Spleen (tissue), 11 donors: ENCODE results near the gene GBA2. TPM values are rescaled to one million over a fixed set of nuclear protein-coding genes. Genes with fewer than 3 reads are reported as not detected.

ENCODE experiments used
- DNase-seq: peaks from one replicate; pipeline ENCODE4 v3.0.0-alpha.2; 2020
- H3K27ac ChIP-seq, 8 donors: fragments of 200-600 bp; sonication (generic) in 7 of 8; 1 replicate in 4 of 8; 2 replicates in 4 of 8; pipeline versions ENCODE4 v1.5.0 to v1.8.0; 2016 to 2021; ENCODE audit warnings: inconsistent platforms in 4 of 8, mild to moderate bottlenecking in 4 of 8, moderate library complexity in 1 of 8
- H3K27me3 ChIP-seq, 7 donors: fragments of 200-600 bp; sonication (generic) in 6 of 7; replicated peaks in 1 of 7; 1 replicate in 4 of 7; 2 replicates in 3 of 7; pipeline versions ENCODE4 v1.5.0 to v1.8.0; 2016 to 2021; ENCODE audit warnings: inconsistent platforms in 3 of 7, mild to moderate bottlenecking in 1 of 7
- H3K36me3 ChIP-seq, 6 donors: fragments of 200-600 bp; sonication (generic) in 5 of 6; 1 replicate in 4 of 6; 2 replicates in 2 of 6; pipeline versions ENCODE4 v1.5.0 to v1.8.0; 2016 to 2021; ENCODE audit warnings: inconsistent platforms in 2 of 6
- H3K4me1 ChIP-seq, 6 donors: fragments of 200-600 bp; sonication (generic) in 5 of 6; 1 replicate in 3 of 6; 2 replicates in 3 of 6; pipeline versions ENCODE4 v1.5.0 to v1.8.0; 2016 to 2021; ENCODE audit warnings: inconsistent platforms in 3 of 6
- H3K4me3 ChIP-seq, 8 donors: fragments of 200-600 bp; sonication (generic) in 7 of 8; 1 replicate in 4 of 8; 2 replicates in 4 of 8; pipeline versions ENCODE4 v1.5.0 to v1.8.0; 2016 to 2021; ENCODE audit warnings: inconsistent platforms in 4 of 8, mild to moderate bottlenecking in 4 of 8, moderate library complexity in 2 of 8
- H3K9me3 ChIP-seq, 8 donors: fragments of 200-600 bp; sonication (generic) in 7 of 8; 1 replicate in 4 of 8; 2 replicates in 4 of 8; pipeline versions ENCODE4 v1.5.0 to v1.8.0; 2016 to 2021; ENCODE audit warnings: inconsistent platforms in 4 of 8
- CTCF ChIP-seq, 11 experiments: fragments of 200-600 bp in 7 of 11; fragments of 450-650 bp in 4 of 11; sonication (generic) in 4 of 11; IDR thresholded peaks in 8 of 11; conservative IDR thresholded peaks in 3 of 11; 1 replicate in 7 of 11; 2 replicates in 4 of 11; pipeline versions ENCODE4 v1.4.0 to v1.8.0; 2016 to 2021; ENCODE audit warnings: antibody characterized with exemption in 11 of 11, inconsistent platforms in 4 of 11, mild to moderate bottlenecking in 1 of 11
- POLR2A ChIP-seq, 3 donors: fragments of 450-650 bp; IDR thresholded peaks; one replicate each; pipeline ENCODE4 v1.5.1; 2017; ENCODE audit warnings: antibody characterized with exemption in 3 of 3, mild to moderate bottlenecking in 1 of 3
- POLR2AphosphoS5 ChIP-seq, 3 donors: sonication (generic); formaldehyde crosslinking; IDR thresholded peaks; one replicate each; pipeline ENCODE4 v1.5.1; 2017; ENCODE audit warnings: antibody characterized with exemption in 3 of 3
- WGBS, 5 donors: extraction: QIAGEN DNeasy Blood & Tissue Kit in 3 of 5; methylation state at CpG; one replicate each; pipeline versions ENCODE4 v1.1.5 to v1.1.7; 2013 to 2018; 5-methylcytosine and 5-hydroxymethylcytosine counted together
- intact Hi-C: fragments of 100-400 bp; cut with DNase I; formaldehyde crosslinking; loops from one replicate; pipeline ENCODE4 v1.15.0; 2023; ENCODE audit warnings: low total_unique reads
- polyA plus RNA-seq, 3 donors: library from polyadenylated mRNA; stranded (reverse); fragments of 200-250 nt; gene quantifications; one replicate each; pipeline ENCODE4 v1.2.1, GENCODE V29; 2013
- total RNA-seq, 7 donors: library from RNA; depleted of rRNA in 3 of 7; stranded (reverse); fragments of >200 nt in 3 of 7; fragmentation: NEBNext Ultra II Directional in 4 of 7; extraction: Animal tissue kit (Norgen Biotek cat#: 25700) in 4 of 7; gene quantifications; one replicate each; pipeline versions ENCODE4 v1.1.0 to v1.2.1, GENCODE V29; 2016 to 2021
- donor health status: healthy with polysubstance abuse.
- donor health status: DM: no; HTN: no; CAD: no; lungs with moderate emphysema.
- donor health status: DM: no; HTN: no; CAD: no.
- donor health status: Bipolar disorder and iron deficiency.
- donor health status: healthy.
- donor health status: DM: no; HTN: no; CAD: no.
- donor health status: DM: yes; HTN: yes; CAD: no.

GBA2 gene
- total and polyA plus RNA-seq, 10 donors, result 22.8 to 111 (median 73.1) TPM

DNA sequence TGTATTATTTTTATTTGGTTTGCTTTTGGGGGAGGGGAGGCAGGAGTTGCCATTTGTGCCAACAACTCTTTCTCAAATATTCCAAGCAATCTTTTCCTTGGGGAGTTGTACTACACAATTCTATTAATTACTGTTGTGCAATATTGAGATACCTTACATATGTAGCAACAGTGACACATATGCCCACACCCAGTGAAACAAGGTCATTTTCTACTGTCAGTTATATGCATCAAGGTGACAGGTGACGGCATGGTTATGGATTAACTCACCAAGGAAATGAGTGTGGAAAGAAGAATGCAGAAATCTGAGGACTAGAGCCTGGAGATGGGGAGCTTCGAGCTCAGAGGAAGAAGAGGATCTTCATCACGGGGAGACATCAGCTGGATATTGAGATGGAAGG is 22.9 kb upstream of the GBA2 start:
- intact Hi-C loops, result no loop called here
- Histone ChIP-seq H3K36me3 (peaks cover 0 to 5% (median 0%) of the 10 kb centered on the region in 6 donors), H3K4me3 (no peak overlapping the region), H3K9me3 (no peaks in the 10 kb centered on the region), H3K27ac (peak overlapping the region in 1 of 8 donors; percentile 48), H3K4me1 (peaks cover 9 to 43% (median 34%) of the 10 kb centered on the region in 6 donors), H3K27me3 (no peaks in the 10 kb centered on the region)
- TF ChIP-seq POLR2A (IDR thresholded peaks at IDR 0.05), result no peak
- no peak for TF ChIP-seq POLR2AphosphoS5 (IDR thresholded peaks at IDR 0.05)
- no peak for TF ChIP-seq CTCF (IDR thresholded peaks at IDR 0.05 in 8 of 11, conservative IDR thresholded peaks at IDR 0.05 in 3 of 11)
- 59 to 81% (median 71%) methylated on average over 3 of the region's 3 CpGs for WGBS, 5 donors
- no peak for DNase-seq

- peak overlapping the region in 6 of 8 donors; percentile 13 to 63 (median 48) for H3K27ac ChIP-seq
Measured at GRCh38 chr9:35771534-35771933, 22.5 kb upstream of the GBA2 start.

GRCh38 chr9:35771075-35771433 is 22.0 kb upstream of the GBA2 start:
- H3K27me3 ChIP-seq, result no peaks in the 10 kb centered on the region
- H3K4me3 ChIP-seq, result no peak overlapping the region
- intact Hi-C loops, result no loop called here
- peaks cover 0 to 5% (median 0%) of the 10 kb centered on the region in 6 donors for H3K36me3 ChIP-seq
- H3K9me3 ChIP-seq, result no peaks in the 10 kb centered on the region
- TF ChIP-seq POLR2A (IDR thresholded peaks at IDR 0.05) (no peak), POLR2AphosphoS5 (IDR thresholded peaks at IDR 0.05) (no peak), CTCF (IDR thresholded peaks at IDR 0.05 in 8 of 11, conservative IDR thresholded peaks at IDR 0.05 in 3 of 11) (no peak)
- H3K27ac ChIP-seq, result peak overlapping the region in 6 of 8 donors; percentile 13 to 63 (median 48)
- 34 to 62% (median 36%) methylated on average over 4 of the region's 4 CpGs for WGBS, 5 donors
- DNase-seq, result no peak
- peaks cover 9 to 40% (median 32%) of the 10 kb centered on the region in 6 donors for H3K4me1 ChIP-seq

More at GRCh38 chr9:35771534-35771933, 22.5 kb upstream of the GBA2 start:
- no peak for DNase-seq
- Histone ChIP-seq H3K4me3 (no peak overlapping the region), H3K36me3 (peaks cover 0 to 5% (median 0%) of the 10 kb centered on the region in 6 donors), H3K27me3 (no peaks in the 10 kb centered on the region), H3K4me1 (peaks cover 9 to 43% (median 34%) of the 10 kb centered on the region in 6 donors), H3K9me3 (no peaks in the 10 kb centered on the region)
- intact Hi-C loops, result no loop called here
- TF ChIP-seq POLR2A (IDR thresholded peaks at IDR 0.05) (no peak), POLR2AphosphoS5 (IDR thresholded peaks at IDR 0.05) (no peak), CTCF (IDR thresholded peaks at IDR 0.05 in 8 of 11, conservative IDR thresholded peaks at IDR 0.05 in 3 of 11) (no peak)
- WGBS, 5 donors, result 33 to 59% (median 39%) methylated on average over 1 of the region's 1 CpG

GRCh38 chr9:35769763-35770162 is 20.7 kb upstream of the GBA2 start:
- H3K4me1 ChIP-seq, result peaks cover 3 to 27% (median 22%) of the 10 kb centered on the region in 6 donors
- H3K9me3 ChIP-seq, result no peaks in the 10 kb centered on the region
- intact Hi-C loops, result no loop called here
- H3K36me3 ChIP-seq, result peaks cover 0 to 5% (median 0%) of the 10 kb centered on the region in 6 donors
- 89 to 100% (median 95%) methylated on average over 1 of the region's 1 CpG for WGBS, 5 donors
- H3K27me3 ChIP-seq, result no peaks in the 10 kb centered on the region
- no peak for DNase-seq
- no peak overlapping the region for H3K4me3 ChIP-seq
- H3K27ac ChIP-seq, result no peak overlapping the region
- TF ChIP-seq POLR2A (IDR thresholded peaks at IDR 0.05) (no peak), POLR2AphosphoS5 (IDR thresholded peaks at IDR 0.05) (no peak), CTCF (IDR thresholded peaks at IDR 0.05 in 8 of 11, conservative IDR thresholded peaks at IDR 0.05 in 3 of 11) (no peak)
